T1000 (cell line): Measurements from ENCODE around the gene NR6A1.

Experiments used
- DNase-seq: peaks from one replicate; lab custom pipeline; 2025; ENCODE audit warnings: mixed read lengths; lab: John Stamatoyannopoulos, UW

Gene NR6A1

GRCh38 chr9:124574534-124575375 lies 196.4 kb downstream of the NR6A1 start:
- DNase-seq, result peak; percentile 20

DNA sequence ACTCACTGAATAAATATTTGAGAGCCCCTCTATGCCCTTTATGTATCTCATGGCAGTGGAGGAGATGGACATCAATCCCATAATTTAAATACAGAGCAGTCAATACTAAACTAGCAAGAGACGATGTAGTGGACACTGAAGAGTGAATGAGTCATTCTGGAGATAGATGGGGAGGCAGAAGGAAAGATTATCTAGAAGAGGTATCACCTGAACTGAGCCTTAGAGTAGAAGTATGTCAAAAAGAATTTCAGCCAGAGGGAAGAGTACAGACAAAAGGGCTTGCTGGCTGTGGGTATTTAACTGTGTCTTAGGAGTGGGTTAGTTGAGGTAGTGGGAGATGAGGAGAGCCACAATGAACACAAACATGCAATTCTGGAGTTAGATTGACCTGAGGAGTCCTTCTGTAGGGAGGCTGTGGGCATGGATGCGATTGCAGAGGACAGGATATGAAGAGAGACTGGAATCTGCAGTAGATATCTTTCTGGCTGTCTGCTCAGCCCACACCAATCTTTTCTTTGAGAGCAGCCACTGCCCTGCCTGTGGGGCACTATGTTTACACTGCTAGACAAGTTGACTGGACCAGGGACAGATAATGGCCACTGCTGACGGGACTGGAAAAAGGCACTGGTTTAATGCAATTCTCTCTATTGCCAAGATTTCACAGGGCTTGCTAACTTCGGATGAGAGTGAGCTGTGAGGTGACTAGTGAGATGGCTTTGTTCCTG lies 200.0 kb downstream of the NR6A1 start:
- no peak for DNase-seq

- DNase-seq, result no peak
Measured at GRCh38 chr9:124569942-124570341, 201.2 kb downstream of the NR6A1 start.

DNA sequence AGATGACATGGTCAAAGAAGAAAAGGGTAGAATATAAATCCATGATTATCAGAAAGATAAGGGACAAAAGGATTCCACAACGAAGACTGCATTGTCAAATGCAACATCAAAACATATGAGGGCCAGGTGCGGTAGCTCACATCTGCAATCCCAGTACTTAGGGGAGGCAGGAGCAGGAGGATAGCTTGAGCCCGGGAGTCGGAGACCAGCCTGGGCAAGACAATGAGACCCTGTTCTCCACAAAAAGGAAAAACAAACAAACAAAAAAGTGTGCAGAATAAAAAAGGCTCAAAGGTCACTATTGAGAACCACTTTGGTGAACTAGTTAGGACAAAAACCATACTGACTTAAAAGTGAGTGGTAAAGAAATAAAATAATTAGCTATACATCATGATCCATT lies 203.7 kb downstream of the NR6A1 start:
- no peak for DNase-seq

GRCh38 chr9:124562328-124562727 lies 208.8 kb downstream of the NR6A1 start:
- no peak for DNase-seq

GRCh38 chr9:124559871-124560270 lies 211.2 kb downstream of the NR6A1 start:
- DNase-seq, result no peak

DNA sequence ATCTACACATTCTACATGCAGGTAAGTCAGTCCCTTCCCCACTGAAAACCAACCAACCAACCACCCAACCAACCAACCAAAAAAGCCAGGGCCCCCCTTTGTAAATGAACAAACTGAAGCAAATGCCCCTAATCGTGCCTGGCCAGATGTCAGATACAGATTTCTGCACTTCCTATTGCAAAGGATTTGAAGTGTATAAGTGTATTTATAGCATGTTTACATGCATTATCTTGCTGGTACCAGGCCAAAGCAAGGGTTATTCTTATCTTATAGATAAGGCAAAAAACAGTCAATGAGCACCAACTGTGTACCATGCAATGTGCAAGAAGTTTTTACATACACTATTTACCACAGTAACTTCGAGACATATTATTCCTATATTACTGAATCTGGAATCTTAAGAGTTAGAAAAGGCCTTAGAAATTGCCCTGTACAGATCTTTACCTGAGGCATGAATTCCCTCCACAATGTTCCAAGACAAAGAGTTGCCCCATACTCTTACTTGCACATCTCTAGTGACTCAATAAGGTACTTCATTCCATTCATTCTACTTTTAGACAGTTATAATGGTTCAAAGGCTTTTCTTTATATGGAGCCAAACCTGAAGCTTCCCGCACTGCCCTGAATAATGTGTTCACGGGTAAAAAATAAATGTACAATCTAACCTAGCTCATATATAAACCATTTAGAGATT lies 212.2 kb downstream of the NR6A1 start:
- DNase-seq, result no peak

DNA sequence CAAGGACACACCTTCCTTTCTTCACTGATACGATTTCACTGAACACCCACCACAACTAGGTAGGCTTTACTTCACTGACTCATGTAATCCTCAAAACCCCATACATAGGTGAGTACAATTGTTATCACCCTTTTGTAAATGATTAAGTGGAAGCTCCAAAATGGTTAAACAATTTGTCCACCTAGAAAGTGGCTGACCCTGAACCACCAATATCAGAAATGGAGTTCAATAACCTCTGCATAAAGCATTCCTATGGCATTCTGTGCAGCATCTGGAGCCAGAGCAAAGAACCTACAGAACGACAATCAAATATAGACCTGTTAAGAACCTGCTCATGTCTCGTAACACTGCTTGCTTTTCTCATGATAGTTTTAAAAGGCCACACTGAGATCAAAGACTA lies 213.2 kb downstream of the NR6A1 start:
- DNase-seq, result no peak

GRCh38 chr9:124555043-124555442 lies 216.1 kb downstream of the NR6A1 start:
- no peak for DNase-seq

DNA sequence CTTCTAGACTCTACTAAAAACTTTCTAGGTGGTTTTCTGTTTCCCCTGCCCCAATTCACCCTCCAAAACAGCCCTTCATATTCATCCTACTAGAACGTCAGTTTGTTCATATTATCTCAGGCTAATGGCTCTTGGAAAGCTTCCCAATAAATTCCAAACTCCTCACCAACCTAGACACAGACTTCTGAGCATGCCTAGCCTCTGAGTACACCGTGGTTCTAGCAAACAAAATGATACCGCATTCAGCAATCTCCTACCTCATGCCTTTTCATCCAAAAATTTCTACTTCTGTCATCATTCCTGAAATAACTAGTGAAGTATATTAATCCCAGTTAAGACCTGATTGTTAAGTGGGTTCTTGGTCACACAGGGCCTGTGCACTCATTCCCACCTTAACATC lies 217.4 kb downstream of the NR6A1 start:
- DNase-seq, result no peak

DNA sequence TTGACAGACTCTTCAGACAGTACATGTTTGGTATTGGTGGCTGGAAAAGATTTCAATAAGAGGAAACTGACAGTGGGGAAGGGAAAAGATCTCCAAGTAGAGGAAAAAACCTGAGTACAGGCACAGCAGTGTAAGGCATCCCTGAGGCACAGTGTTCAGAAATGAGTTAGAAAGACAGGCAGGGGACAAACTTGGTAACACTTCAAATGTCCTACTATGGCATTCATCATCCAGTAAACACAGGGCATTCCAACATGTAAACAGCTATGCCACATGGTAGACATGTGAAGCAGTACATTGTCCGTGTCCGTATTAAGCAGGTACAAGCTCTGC lies 218.9 kb downstream of the NR6A1 start:
- no peak for DNase-seq

DNA sequence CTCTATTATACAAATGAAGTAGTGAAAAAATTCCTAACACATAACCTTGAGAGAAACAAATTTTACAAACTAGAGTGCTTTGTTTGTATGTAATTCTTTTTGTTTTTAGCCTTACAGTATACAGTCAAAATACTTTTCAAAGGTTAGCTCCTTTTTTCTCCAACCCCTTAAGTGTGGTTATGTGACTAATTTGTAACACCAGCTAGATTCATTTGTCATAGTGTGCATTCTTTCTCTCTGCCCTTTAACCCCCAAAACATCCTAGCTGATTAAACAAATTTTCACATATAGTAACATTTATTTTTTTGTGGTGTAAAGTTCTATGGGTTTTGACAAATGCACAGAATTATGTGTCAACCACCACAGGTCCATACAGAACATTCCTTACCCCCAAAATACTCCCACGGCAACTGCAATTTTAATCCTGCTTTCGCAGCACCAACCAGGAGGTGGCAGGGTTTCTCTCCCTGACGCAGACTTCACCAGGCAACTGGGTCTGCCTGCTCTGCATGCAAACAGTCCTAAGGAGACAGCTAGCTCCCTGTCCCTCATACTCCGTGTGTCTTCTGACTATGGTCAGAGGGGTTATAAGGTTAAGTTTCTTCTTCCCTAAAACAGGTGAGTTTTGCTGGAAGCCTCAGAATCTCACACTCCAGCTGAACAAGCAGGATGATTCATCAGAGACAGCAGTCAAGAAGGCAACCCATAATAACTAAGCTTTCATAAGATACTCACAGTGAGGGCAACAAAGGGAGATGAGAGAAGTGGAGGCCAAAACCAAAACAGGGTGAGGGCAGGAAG lies 219.4 kb downstream of the NR6A1 start:
- DNase-seq, result no peak

GRCh38 chr9:124550072-124550471 lies 221.0 kb downstream of the NR6A1 start:
- DNase-seq, result no peak

DNA sequence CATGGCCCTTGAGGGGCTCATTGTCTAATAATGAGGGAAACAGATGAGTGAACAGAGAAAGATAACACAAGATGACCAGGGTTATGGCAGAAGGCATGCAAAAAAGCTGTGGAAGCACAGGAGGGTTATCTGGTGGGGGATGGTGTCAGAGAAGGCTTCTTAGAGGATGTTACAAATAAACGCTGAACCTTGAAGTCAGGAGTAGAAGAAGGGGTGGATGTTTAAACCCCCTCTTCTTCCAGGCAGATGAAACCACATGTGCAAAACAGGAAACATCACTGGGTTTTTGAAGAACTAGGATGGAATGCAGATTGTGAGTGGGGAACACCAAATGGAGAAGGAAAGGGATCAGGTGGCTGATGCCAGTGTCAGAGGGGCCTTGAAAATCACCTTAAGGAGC lies 222.1 kb downstream of the NR6A1 start:
- no peak for DNase-seq

GRCh38 chr9:124544535-124544934 lies 226.6 kb downstream of the NR6A1 start:
- DNase-seq, result no peak

DNA sequence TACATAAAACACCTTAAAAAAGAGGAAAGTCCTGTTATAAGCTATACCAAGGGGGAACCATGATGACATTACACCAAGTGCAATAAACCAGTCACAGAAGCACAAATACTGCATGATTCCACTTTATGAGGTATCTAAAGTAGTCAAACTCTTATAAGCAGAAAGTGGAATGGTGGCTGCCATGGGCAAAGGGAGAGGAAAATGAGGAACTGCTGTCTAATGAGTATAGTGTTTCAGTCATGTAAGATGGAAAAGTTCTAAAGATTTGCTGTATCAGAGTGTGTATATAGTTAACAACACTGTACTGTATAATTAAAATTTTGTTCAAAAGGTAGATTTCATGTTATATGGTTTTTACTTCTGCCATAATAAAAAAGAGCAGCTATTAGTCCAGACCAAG lies 229.3 kb downstream of the NR6A1 start:
- no peak for DNase-seq

DNA sequence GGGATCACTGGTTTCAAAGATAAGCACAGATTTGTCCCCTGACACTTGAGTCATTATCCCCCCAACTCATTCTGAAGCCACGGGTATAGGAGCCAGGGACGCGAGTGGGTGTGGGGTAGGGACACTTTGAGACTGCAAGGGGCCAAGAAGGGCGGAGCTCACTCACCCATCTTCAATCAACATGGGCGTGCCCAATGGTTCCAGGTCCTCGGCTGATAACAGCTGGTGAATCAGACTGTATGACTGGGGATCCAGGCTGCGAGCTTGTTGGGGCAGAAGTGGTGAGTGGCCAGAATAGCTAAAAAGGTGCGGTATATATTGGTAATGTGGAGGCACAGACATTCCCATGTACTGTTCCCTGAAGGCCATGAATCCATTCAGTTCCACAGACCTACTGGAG lies 233.2 kb downstream of the NR6A1 start:
- no peak for DNase-seq

DNA sequence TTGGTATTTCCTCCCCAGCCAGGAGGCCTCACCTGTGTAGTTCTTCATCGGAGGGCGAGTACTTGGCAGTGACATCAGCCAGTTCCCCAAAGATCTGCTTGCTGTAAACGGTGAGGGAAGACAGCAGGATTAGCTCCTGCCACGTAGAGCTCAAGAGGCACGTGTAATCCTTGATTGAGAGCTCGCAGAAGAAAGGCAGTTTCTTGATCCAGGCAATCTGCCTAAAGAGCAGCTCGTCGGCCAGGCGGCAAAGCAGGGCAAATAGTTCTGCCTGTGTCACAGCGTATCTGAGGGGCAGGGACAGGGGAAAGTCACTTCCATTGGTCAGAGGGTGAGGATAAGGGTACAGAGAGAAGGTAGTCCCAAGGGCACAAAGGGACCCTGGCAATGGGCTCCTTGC lies 235.3 kb downstream of the NR6A1 start:
- DNase-seq, result no peak

DNA sequence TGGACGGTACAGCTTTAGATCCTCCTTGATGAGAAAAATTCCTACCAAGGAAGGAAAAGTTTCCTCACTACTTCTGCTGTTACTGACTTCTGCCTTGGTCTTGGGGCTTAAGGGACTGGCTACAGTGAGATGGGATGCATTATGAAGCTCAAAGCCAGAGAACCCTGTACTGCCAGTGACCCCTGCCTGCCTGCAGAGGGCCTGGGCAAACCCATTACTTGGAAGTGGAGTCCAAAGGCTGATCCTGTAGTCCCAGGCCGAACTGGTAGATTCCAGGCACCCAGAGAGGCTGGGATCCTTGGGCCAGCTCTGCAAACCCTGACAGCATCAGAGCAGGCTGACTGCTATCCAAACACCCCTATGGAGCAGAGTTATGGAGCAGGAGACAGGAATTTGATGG lies 238.2 kb downstream of the NR6A1 start:
- no peak for DNase-seq

DNA sequence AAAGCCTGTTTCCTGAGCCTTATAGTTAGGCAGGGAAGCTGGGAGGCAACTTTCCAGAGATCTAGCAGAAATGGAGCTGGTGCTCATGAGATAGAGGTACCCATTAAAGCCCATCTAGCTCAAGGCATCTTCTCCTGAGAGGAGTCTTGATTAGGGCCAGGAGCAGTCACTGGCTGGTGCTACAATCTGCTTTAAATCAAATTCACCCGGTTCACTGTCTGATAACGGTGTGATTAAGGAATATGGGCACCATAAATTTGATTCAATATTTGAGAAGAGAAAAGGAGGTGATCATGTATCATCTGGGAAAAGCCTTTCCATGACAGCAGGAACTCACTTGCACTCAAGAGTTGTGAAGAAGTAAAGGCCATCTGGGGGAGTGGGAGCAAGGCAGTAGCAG lies 240.0 kb downstream of the NR6A1 start:
- DNase-seq, result no peak

- no peak for DNase-seq
Measured at GRCh38 chr9:124530246-124530645, 240.9 kb downstream of the NR6A1 start.

- no peak for DNase-seq
Measured at GRCh38 chr9:124527781-124528180, 243.3 kb downstream of the NR6A1 start.
